ENCODE measurements around the gene UBTD2.

DNA sequence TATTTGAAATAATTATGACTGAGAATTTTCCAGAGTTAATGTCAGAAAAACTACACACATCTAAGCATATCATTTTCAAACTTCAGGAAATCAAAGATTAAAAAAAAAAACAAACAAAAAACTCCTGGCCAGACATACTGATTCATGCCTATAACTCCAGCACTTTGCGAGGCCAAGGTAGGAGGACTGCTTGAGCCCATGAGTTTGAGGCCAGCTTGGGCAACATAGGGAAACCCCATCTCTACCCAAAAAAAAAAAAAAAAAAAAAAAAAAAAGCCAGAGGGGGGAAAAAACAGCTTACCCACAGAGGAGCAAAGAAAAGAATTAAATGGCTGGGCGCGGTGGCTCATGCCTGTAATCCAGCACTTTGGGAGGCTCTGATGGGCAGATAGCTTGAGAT is 67.2 kb downstream of the UBTD2 start:
- TF ChIP-seq, protein P1, sequence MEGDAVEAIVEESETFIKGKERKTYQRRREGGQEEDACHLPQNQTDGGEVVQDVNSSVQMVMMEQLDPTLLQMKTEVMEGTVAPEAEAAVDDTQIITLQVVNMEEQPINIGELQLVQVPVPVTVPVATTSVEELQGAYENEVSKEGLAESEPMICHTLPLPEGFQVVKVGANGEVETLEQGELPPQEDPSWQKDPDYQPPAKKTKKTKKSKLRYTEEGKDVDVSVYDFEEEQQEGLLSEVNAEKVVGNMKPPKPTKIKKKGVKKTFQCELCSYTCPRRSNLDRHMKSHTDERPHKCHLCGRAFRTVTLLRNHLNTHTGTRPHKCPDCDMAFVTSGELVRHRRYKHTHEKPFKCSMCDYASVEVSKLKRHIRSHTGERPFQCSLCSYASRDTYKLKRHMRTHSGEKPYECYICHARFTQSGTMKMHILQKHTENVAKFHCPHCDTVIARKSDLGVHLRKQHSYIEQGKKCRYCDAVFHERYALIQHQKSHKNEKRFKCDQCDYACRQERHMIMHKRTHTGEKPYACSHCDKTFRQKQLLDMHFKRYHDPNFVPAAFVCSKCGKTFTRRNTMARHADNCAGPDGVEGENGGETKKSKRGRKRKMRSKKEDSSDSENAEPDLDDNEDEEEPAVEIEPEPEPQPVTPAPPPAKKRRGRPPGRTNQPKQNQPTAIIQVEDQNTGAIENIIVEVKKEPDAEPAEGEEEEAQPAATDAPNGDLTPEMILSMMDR (IDR thresholded peaks at IDR 0.05): no peak
- TF ChIP-seq POLR2A (IDR thresholded peaks at IDR 0.05): no peak

Measured in tibial nerve (tissue), 3 donors.